WI38 (cell line): ENCODE data around the gene NDUFAF3.

Source experiments
- H3K4me3 ChIP-seq: 2 replicates; pipeline ENCODE4 v1.5.1; 2011; ENCODE audit warnings: low read depth, mild to moderate bottlenecking, control low read depth, low read length
- TF ChIP-seq, protein P1 (sequence below): IDR thresholded peaks from 2 replicates; pipeline ENCODE4 v1.5.1; 2012; ENCODE audit warnings: low read depth, mild to moderate bottlenecking, control low read depth, low read length

NDUFAF3 gene, protein sequence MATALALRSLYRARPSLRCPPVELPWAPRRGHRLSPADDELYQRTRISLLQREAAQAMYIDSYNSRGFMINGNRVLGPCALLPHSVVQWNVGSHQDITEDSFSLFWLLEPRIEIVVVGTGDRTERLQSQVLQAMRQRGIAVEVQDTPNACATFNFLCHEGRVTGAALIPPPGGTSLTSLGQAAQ

DNA sequence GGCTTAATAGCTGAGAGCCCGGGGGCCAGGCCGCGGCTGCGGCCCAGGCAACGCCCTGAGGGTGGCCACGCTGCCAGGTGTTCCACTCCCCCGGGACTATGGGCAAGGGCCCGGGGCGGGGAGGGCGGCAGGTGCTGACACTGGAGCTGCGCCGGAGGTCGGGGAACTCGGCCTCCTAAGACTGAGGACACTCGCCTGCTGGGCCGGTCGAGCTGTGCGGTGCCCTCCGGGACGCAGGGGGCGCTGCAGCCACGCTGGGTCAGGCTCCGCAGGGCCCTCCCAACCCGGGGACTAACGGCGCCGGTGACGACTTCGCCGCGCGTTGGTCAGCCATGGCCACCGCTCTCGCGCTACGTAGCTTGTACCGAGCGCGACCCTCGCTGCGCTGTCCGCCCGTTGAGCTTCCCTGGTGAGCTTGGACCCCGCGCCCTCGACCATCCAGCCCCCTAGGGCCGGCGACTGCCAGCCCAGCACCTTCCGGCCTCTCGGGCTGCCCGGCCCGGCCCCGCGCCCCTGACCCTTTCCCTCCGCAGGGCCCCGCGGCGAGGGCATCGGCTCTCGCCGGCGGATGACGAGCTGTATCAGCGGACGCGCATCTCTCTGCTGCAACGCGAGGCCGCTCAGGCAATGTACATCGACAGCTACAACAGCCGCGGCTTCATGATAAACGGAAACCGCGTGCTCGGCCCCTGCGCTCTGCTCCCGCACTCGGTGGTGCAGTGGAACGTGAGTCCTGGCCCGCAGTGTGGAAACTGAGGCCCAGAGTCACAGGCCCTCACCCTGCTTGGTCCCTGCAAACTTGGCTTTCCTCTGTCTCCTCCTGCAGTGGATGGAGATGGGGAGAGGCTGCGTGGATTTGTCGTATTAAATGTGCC lies at the start of gene NDUFAF3:
Gene NDUFAF3 (plus strand): TSS at position 309 of the 875 bp plus-strand sequence. CDS start 24 bp downstream, at position 333.
- TF ChIP-seq, protein P1, sequence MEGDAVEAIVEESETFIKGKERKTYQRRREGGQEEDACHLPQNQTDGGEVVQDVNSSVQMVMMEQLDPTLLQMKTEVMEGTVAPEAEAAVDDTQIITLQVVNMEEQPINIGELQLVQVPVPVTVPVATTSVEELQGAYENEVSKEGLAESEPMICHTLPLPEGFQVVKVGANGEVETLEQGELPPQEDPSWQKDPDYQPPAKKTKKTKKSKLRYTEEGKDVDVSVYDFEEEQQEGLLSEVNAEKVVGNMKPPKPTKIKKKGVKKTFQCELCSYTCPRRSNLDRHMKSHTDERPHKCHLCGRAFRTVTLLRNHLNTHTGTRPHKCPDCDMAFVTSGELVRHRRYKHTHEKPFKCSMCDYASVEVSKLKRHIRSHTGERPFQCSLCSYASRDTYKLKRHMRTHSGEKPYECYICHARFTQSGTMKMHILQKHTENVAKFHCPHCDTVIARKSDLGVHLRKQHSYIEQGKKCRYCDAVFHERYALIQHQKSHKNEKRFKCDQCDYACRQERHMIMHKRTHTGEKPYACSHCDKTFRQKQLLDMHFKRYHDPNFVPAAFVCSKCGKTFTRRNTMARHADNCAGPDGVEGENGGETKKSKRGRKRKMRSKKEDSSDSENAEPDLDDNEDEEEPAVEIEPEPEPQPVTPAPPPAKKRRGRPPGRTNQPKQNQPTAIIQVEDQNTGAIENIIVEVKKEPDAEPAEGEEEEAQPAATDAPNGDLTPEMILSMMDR: peak; percentile 78
- peak within 1 kb of the TSS; percentile 71 for H3K4me3 ChIP-seq

DNA sequence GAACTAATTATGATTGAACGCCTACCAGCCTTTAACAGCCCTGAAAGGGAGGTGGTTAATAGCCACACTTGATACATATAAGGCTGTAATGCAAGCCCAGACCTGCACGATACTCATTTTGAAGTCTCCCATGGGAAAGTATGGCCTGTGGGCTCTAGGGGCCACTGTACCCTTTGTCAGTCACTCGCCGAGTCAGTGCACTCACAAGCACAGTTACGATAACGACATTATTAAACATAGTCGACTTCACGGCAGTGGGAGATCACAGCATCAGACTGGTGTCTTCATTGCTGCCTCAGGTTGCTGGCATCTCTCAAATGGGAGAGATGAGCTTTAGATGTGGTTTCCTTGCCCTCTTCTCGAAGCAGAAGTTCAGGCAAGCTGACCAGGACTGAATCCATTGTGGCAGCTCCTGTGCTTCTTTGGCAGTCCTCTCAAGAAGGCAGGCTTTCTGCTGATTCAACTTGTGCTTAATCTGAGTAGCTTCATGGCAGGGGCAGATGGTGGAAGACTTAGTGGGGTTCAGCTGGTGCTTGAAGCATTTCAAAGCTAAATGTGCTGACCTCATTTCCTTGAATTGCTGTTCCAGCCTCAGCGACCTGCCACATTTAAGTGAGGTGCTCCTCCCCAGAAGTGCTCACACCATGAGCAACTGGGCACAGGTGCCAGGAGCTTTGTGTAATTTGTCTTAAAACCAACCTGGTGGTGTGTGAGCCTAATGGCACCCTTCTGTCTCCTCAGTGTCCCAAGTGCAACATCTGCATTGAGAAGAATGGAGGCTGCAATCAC lies 47.7 kb upstream of the NDUFAF3 start:
- H3K4me3 ChIP-seq: no peak overlapping the region
- TF ChIP-seq, protein P1: no peak

DNA sequence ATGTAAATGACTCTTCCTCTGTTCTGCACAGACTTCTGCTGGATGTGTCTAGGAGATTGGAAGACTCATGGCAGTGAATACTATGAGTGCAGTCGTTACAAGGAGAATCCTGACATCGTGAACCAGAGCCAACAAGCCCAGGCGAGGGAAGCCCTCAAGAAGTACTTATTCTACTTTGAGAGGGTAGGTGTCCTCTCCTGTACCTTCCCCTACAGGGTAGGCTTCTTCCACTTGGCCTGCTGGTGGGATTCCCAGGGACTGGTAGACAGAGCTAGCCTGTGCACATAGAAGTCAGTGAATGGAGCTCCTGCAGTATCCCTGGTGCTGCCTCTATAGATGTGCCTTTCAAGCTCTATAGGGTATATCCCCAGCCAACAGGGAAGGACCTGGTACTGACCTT lies 42.5 kb upstream of the NDUFAF3 start:
- no peak overlapping the region for H3K4me3 ChIP-seq
- TF ChIP-seq, protein P1: no peak

DNA sequence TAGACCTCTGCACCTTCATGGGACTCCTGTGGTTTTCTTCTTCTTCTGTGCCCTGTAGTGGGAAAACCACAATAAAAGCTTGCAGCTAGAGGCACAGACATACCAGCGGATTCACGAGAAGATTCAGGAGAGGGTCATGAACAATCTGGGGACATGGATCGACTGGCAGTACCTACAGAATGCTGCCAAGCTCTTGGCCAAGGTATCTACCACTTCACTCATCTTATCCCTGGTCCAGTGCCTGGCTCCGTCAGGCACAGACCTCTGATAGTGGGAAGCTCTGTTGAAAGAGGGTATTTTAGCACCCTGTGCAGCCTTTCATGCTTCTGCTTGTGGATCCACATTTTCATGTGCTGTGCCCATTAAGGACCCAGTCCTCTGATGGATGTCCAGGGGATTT lies 41.6 kb upstream of the NDUFAF3 start:
- TF ChIP-seq, protein P1: no peak
- H3K4me3 ChIP-seq: no peak overlapping the region

DNA sequence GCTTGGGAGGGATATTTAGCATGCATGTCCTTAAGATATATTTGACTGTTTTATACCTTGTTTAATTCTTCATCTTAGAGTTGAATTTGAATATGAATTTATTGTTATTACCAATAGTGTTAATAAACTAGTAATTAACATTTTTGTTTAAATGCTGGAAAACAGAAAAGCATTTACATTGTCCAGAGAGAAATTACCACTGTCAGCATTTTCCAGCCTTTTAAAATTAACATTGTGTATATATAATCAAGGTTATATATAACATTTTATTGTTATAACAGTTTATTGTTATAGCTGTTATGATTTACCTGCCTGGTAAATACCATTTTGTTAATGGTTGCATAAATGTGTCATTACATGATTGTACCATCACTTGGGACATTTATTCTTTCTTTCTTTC lies 39.9 kb upstream of the NDUFAF3 start:
- H3K4me3 ChIP-seq: no peak overlapping the region
- TF ChIP-seq, protein P1: no peak

DNA sequence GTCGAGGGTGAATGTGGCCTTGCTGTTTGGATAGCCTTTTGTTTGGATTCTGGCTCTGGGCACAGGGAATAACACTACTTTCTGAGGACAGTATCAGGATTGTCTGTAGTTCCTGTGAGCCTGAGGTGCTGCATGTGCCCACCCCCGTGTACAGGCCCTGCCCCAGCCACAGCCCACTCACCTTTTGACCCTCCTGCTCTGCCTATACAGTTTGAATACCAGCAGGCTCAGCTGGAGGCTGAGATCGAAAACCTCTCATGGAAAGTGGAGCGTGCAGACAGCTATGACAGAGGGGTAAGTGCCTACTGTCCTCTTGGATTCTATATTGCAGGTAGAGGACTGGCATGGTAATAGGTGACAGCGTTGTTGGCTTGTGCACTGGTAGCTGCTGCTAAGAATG lies 39.2 kb upstream of the NDUFAF3 start:
- no peak overlapping the region for H3K4me3 ChIP-seq
- TF ChIP-seq, protein P1: no peak
